NOMO-1 treated with DMSO at 0.1 percent for 48 hours (cell line): ENCODE results near the gene TMEM151B.
"Not testable (repeated sequence)": the region's sequence is repeated elsewhere in the genome, so short reads cannot be mapped to it uniquely, and the experiment has no call there.

Source experiments
- DNase-seq: peaks from one replicate; lab custom pipeline; 2025; ENCODE audit not compliant: unreplicated experiment; lab: John Stamatoyannopoulos, UW

Gene TMEM151B

GRCh38 chr6:44329858-44330257 lies 59.6 kb downstream of the TMEM151B start:
- no peak for DNase-seq

- DNase-seq = no peak
Observed at GRCh38 chr6:44332585-44332984, 62.3 kb downstream of the TMEM151B start.

- DNase-seq = peak; percentile 26
Observed at GRCh38 chr6:44333273-44333919, 63.1 kb downstream of the TMEM151B start.

GRCh38 chr6:44333942-44334341 lies 63.7 kb downstream of the TMEM151B start:
- peak; percentile 79 for DNase-seq

GRCh38 chr6:44335631-44336030 lies 65.4 kb downstream of the TMEM151B start:
- no peak for DNase-seq

- peak; percentile 79 for DNase-seq
Observed at GRCh38 chr6:44338228-44339122, 68.2 kb downstream of the TMEM151B start.

GRCh38 chr6:44339301-44339700 lies 69.1 kb downstream of the TMEM151B start:
- DNase-seq = no peak

- no peak for DNase-seq
Observed at GRCh38 chr6:44339763-44340625, 69.7 kb downstream of the TMEM151B start.

- no peak for DNase-seq
Observed at GRCh38 chr6:44341095-44341890, 71.0 kb downstream of the TMEM151B start.

- peak; percentile 72 for DNase-seq
Observed at GRCh38 chr6:44342052-44342451, 71.8 kb downstream of the TMEM151B start.

GRCh38 chr6:44342489-44342888 lies 72.2 kb downstream of the TMEM151B start, which contains the start of gene SPATS1:
SPATS1 (plus strand) TSS chr6:44342650; CDS start chr6:44343096, 446 bp downstream.
- DNase-seq = no peak

GRCh38 chr6:44346818-44347217 lies 76.6 kb downstream of the TMEM151B start:
- not testable (repeated sequence) for DNase-seq

- no peak for DNase-seq
Observed at GRCh38 chr6:44349904-44350649, 79.8 kb downstream of the TMEM151B start.

GRCh38 chr6:44350650-44350994 lies 80.4 kb downstream of the TMEM151B start:
- DNase-seq = not testable (repeated sequence)

GRCh38 chr6:44352259-44352658 lies 82.0 kb downstream of the TMEM151B start:
- DNase-seq = no peak

GRCh38 chr6:44353336-44353735 lies 83.1 kb downstream of the TMEM151B start:
- DNase-seq = no peak

- DNase-seq = no peak
Observed at GRCh38 chr6:44355640-44356039, 85.4 kb downstream of the TMEM151B start.

- no peak for DNase-seq
Observed at GRCh38 chr6:44356487-44356886, 86.2 kb downstream of the TMEM151B start.
